H9 (cell line): ENCODE measurements around the gene KDF1. TPM values are rescaled to one million over a fixed set of nuclear protein-coding genes. Genes with fewer than 3 reads are reported as not detected.

Source experiments
- DNase-seq: peaks from one replicate; pipeline ENCODE4 v3.0.0-alpha.2; 2017
- H2AFZ ChIP-seq: one replicate; pipeline ENCODE4 v1.6.1; 2013; ENCODE audit warnings: mild to moderate bottlenecking, low read length, control low read depth, moderate library complexity
- H2AK5ac ChIP-seq: 2 replicates; pipeline ENCODE4 v1.6.1; 2013; ENCODE audit warnings: low read length, control low read depth, mixed read lengths; ENCODE audit not compliant: insufficient read length
- H2BK120ac ChIP-seq: one replicate; pipeline ENCODE4 v1.6.1; 2013; ENCODE audit warnings: low read depth, mild to moderate bottlenecking, low read length, control low read depth, inconsistent platforms; ENCODE audit not compliant: poor library complexity, severe bottlenecking
- H2BK12ac ChIP-seq: 2 replicates; pipeline ENCODE4 v1.6.1; 2013; ENCODE audit warnings: low read length, control low read depth, mixed read lengths, low read depth; ENCODE audit not compliant: insufficient read length
- H2BK15ac ChIP-seq: 2 replicates; pipeline ENCODE4 v1.6.1; 2013; ENCODE audit warnings: low read depth, low read length, control low read depth
- H2BK20ac ChIP-seq: one replicate; pipeline ENCODE4 v1.6.1; 2013; ENCODE audit warnings: low read depth, mild to moderate bottlenecking, low read length, control low read depth, inconsistent platforms; ENCODE audit not compliant: poor library complexity, severe bottlenecking
- H2BK5ac ChIP-seq: 2 replicates; pipeline ENCODE4 v1.6.1; 2013; ENCODE audit warnings: low read length, control low read depth, mixed read lengths; ENCODE audit not compliant: insufficient read length
- H3K14ac ChIP-seq: 2 replicates; pipeline ENCODE4 v1.6.1; 2013; ENCODE audit warnings: low read length, control low read depth; ENCODE audit not compliant: insufficient read depth
- H3K18ac ChIP-seq: 2 replicates; pipeline ENCODE4 v1.6.1; 2013; ENCODE audit warnings: low read depth, mild to moderate bottlenecking, mixed read lengths, low read length, control low read depth; ENCODE audit not compliant: insufficient read length
- H3K23ac ChIP-seq: 2 replicates; pipeline ENCODE4 v1.6.1; 2013; ENCODE audit warnings: low read length, control low read depth, mixed read lengths, low read depth; ENCODE audit not compliant: insufficient read length
- H3K23me2 ChIP-seq: 2 replicates; pipeline ENCODE4 v1.6.1; 2013; ENCODE audit warnings: low read depth, mild to moderate bottlenecking, mixed read lengths, low read length, control low read depth; ENCODE audit not compliant: insufficient read length, poor library complexity, severe bottlenecking
- H3K27ac ChIP-seq: 2 replicates; pipeline ENCODE4 v1.5.1; 2013; ENCODE audit warnings: low read length, control low read depth, mixed read lengths, low read depth; ENCODE audit not compliant: insufficient read length
- H3K27me3 ChIP-seq: 2 replicates; pipeline ENCODE4 v1.6.1; 2013; ENCODE audit warnings: low read length, control low read depth, inconsistent platforms; ENCODE audit not compliant: insufficient read depth
- H3K4ac ChIP-seq: 2 replicates; pipeline ENCODE4 v1.6.1; 2013; ENCODE audit warnings: low read depth, mild to moderate bottlenecking, control low read depth, inconsistent platforms, low read length, moderate library complexity
- H3K4me1 ChIP-seq: 2 replicates; pipeline ENCODE4 v1.6.1; 2013; ENCODE audit warnings: low read length, control low read depth, inconsistent platforms; ENCODE audit not compliant: insufficient read depth
- H3K4me2 ChIP-seq: 2 replicates; pipeline ENCODE4 v1.6.1; 2013; ENCODE audit warnings: low read length, control low read depth, mixed read lengths; ENCODE audit not compliant: insufficient read length, insufficient read depth
- H3K56ac ChIP-seq: 2 replicates; pipeline ENCODE4 v1.6.1; 2013; ENCODE audit warnings: low read depth, mild to moderate bottlenecking, mixed read lengths, low read length, control low read depth; ENCODE audit not compliant: insufficient read length
- H3K79me1 ChIP-seq: 2 replicates; pipeline ENCODE4 v1.6.1; 2013; ENCODE audit warnings: low read depth, mild to moderate bottlenecking, moderate library complexity, low read length, control low read depth, inconsistent platforms; ENCODE audit not compliant: insufficient read depth, poor library complexity, severe bottlenecking
- H3K79me2 ChIP-seq: 2 replicates; pipeline ENCODE4 v1.6.1; 2013; ENCODE audit warnings: low read length, control low read depth, inconsistent platforms; ENCODE audit not compliant: insufficient read depth
- H3K9ac ChIP-seq: 2 replicates; pipeline ENCODE4 v1.6.1; 2013; ENCODE audit warnings: low read length, control low read depth, mixed read lengths; ENCODE audit not compliant: insufficient read length; ENCODE audit errors: extremely low read depth
- H3K9me3 ChIP-seq: one replicate; pipeline ENCODE4 v1.6.1; 2013; ENCODE audit warnings: low read depth, low read length, inconsistent platforms; ENCODE audit not compliant: control insufficient read depth
- H3T11ph ChIP-seq: one replicate; pipeline ENCODE4 v1.6.1; 2013; ENCODE audit warnings: mild to moderate bottlenecking, low read length, control low read depth, inconsistent platforms
- H4K20me1 ChIP-seq: one replicate; pipeline ENCODE4 v1.6.1; 2013; ENCODE audit not compliant: control insufficient read depth, insufficient read length, insufficient read depth
- H4K5ac ChIP-seq: 2 replicates; pipeline ENCODE4 v1.6.1; 2013; ENCODE audit warnings: low read depth, mild to moderate bottlenecking, mixed read lengths, low read length, control low read depth; ENCODE audit not compliant: insufficient read length
- H4K8ac ChIP-seq: replicated peaks from 2 replicates; pipeline ENCODE4 v1.6.1; 2013; ENCODE audit warnings: low read length, control low read depth, mixed read lengths, low read depth; ENCODE audit not compliant: insufficient read length
- H4K91ac ChIP-seq: 2 replicates; pipeline ENCODE4 v1.6.1; 2013; ENCODE audit warnings: low read depth, mild to moderate bottlenecking, moderate library complexity, mixed read lengths, low read length, control low read depth; ENCODE audit not compliant: insufficient read length
- H3K27ac Mint-ChIP-seq, 3 experiments: 2 replicates in 2 of 3; 3 replicates in 1 of 3; pipeline ENCODE4 v1.8.0; 2020 to 2021; ENCODE audit warnings: mixed read lengths in 3 of 3, mild to moderate bottlenecking in 1 of 3, moderate library complexity in 1 of 3
- H3K27me3 Mint-ChIP-seq: 2 replicates; pipeline ENCODE4 v1.8.0; 2021; ENCODE audit warnings: low read depth, mild to moderate bottlenecking, moderate library complexity, mixed read lengths
- H3K36me3 Mint-ChIP-seq, 3 experiments: 2 replicates in 2 of 3; 3 replicates in 1 of 3; pipeline ENCODE4 v1.8.0; 2020 to 2021; ENCODE audit warnings: low read depth in 3 of 3, mixed read lengths in 3 of 3; ENCODE audit not compliant: insufficient read depth in 1 of 3
- H3K4me1 Mint-ChIP-seq, 2 experiments: 2 replicates each; pipeline ENCODE4 v1.8.0; 2020; ENCODE audit warnings: mixed read lengths in 2 of 2
- H3K4me3 Mint-ChIP-seq, 2 experiments: 2 replicates in 1 of 2; 3 replicates in 1 of 2; pipeline ENCODE4 v1.8.0; 2020 to 2021; ENCODE audit warnings: mild to moderate bottlenecking in 2 of 2, mixed read lengths in 2 of 2, moderate library complexity in 1 of 2
- H3K9me3 Mint-ChIP-seq, 2 experiments: 2 replicates in 1 of 2; 3 replicates in 1 of 2; pipeline ENCODE4 v1.8.0; 2020; ENCODE audit warnings: mild to moderate bottlenecking in 2 of 2, mixed read lengths in 2 of 2, moderate library complexity in 1 of 2
- WGBS: extraction: QIAGEN DNeasy Blood & Tissue Kit; methylation state at CpG from one replicate; pipeline ENCODE4 v1.1.7; 2013; ENCODE audit warnings: missing lambda C conversion rate, low lambda C conversion rate, mixed read lengths; ENCODE audit not compliant: insufficient read length; ENCODE audit errors: extremely low coverage; 5-methylcytosine and 5-hydroxymethylcytosine counted together
- total RNA-seq: library from RNA; stranded (reverse); gene quantifications from 2 replicates; pipeline ENCODE4 v1.2.1, GENCODE V29; 2021
- TF ChIP-seq, protein P1 (sequence below): fragments of 200-600 bp; sonication (generic); conservative IDR thresholded peaks from 3 replicates; pipeline ENCODE4 v1.8.0; 2021; ENCODE audit warnings: antibody characterized with exemption, mild to moderate bottlenecking

KDF1 gene
- total RNA-seq, 1 experiment from 2014 or later = 17.6 TPM

DNA sequence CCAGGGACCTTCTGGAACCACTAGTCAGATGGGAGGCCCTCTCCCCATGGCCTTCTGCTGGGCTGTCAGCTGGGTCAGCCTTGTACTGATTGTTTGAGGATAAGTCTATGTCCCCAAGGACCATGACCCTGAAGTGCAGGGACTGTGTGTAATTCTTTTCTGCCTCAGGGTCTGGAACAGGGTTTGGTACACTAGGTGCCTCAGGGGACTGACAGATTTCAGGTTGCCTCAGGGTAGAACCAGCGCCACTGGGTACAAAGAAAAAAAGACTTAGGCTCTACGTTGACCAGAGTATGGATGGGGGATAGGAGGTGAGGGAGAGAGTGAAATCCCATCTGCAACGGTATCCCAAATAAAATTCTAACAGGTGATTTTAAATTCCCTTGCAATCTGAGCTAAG lies 3.0 kb downstream of the KDF1 start:
- H3K23me2 ChIP-seq = peaks cover 12% of the 10 kb centered on the region
- no peak overlapping the region for H3K4ac ChIP-seq
- no peak overlapping the region for H2BK15ac ChIP-seq
- no peak overlapping the region for H3K56ac ChIP-seq
- no peak overlapping the region for H4K5ac ChIP-seq
- Mint-ChIP-seq H3K9me3 (peaks cover 4 to 5% of the 10 kb centered on the region in 2 experiments; a peak in 2 of 5 replicates), H3K4me3 (peak overlapping the region in 1 of 2 experiments; percentile 51; a peak in 1 of 5 replicates), H3K27ac (peak overlapping the region in 1 of 3 experiments; percentile 20; a peak in 1 of 7 replicates), H3K4me1 (peaks cover 11 to 16% of the 10 kb centered on the region in 2 experiments), H3K36me3 (peaks cover 2 to 20% (median 15%) of the 10 kb centered on the region in 3 experiments; a peak in 5 of 7 replicates), H3K27me3 (no peaks in the 10 kb centered on the region; the same call in none of the 2 replicates)
- no peak overlapping the region for H3K23ac ChIP-seq
- TF ChIP-seq, protein P1, sequence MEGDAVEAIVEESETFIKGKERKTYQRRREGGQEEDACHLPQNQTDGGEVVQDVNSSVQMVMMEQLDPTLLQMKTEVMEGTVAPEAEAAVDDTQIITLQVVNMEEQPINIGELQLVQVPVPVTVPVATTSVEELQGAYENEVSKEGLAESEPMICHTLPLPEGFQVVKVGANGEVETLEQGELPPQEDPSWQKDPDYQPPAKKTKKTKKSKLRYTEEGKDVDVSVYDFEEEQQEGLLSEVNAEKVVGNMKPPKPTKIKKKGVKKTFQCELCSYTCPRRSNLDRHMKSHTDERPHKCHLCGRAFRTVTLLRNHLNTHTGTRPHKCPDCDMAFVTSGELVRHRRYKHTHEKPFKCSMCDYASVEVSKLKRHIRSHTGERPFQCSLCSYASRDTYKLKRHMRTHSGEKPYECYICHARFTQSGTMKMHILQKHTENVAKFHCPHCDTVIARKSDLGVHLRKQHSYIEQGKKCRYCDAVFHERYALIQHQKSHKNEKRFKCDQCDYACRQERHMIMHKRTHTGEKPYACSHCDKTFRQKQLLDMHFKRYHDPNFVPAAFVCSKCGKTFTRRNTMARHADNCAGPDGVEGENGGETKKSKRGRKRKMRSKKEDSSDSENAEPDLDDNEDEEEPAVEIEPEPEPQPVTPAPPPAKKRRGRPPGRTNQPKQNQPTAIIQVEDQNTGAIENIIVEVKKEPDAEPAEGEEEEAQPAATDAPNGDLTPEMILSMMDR = no peak
- no peaks in the 10 kb centered on the region for H3K9me3 ChIP-seq
- H2AFZ ChIP-seq = no peak overlapping the region
- H2BK120ac ChIP-seq = no peak overlapping the region
- H4K20me1 ChIP-seq = no peaks in the 10 kb centered on the region
- H3K27ac ChIP-seq = no peak overlapping the region
- no peak overlapping the region for H2AK5ac ChIP-seq
- no peak for DNase-seq
- no peak overlapping the region for H3T11ph ChIP-seq
- no peak overlapping the region for H2BK5ac ChIP-seq
- no peak overlapping the region for H2BK20ac ChIP-seq
- no peak overlapping the region for H3K4me2 ChIP-seq
- no peak overlapping the region for H3K9ac ChIP-seq
- no peaks in the 10 kb centered on the region for H3K27me3 ChIP-seq
- peaks cover 5% of the 10 kb centered on the region; the same call in 1 of the 2 replicates for H3K4me1 ChIP-seq
- no CpG with 5 or more reads among the region's 3 CpGs for WGBS
- H4K91ac ChIP-seq = no peak overlapping the region
- H3K18ac ChIP-seq = no peak overlapping the region
- peaks cover 6% of the 10 kb centered on the region for H3K79me1 ChIP-seq
- peaks cover 2% of the 10 kb centered on the region; the same call in 1 of the 2 replicates for H3K79me2 ChIP-seq
- no peak overlapping the region for H2BK12ac ChIP-seq
- no peak overlapping the region for H4K8ac ChIP-seq
- H3K14ac ChIP-seq = no peak overlapping the region
